SK-N-SH treated with all-trans-retinoic acid at 6 μM for 48 hours (cell line): ENCODE results near the gene FANCI.

Source experiments
- ATAC-seq: fragments of 200-7000 bp; cut with Tn5 transposase; 3 replicates; pipeline ENCODE4 v1.9.1; 2020; ENCODE audit warnings: mild to moderate bottlenecking, moderate library complexity
- ARNTL ChIP-seq: fragments of 450-650 bp; formaldehyde crosslinking; IDR thresholded peaks from 2 replicates; pipeline ENCODE4 v1.5.0; 2020; ENCODE audit warnings: low read depth, mild to moderate bottlenecking, moderate library complexity, borderline replicate concordance
- CREB5 ChIP-seq: fragments of 250-450 bp; sonication (Bioruptor Pico); IDR thresholded peaks from 2 replicates; pipeline ENCODE4 v1.5.1; 2020; ENCODE audit warnings: low read depth, mild to moderate bottlenecking, moderate library complexity
- CSDC2 ChIP-seq: fragments of 250-450 bp; sonication (Bioruptor Pico); IDR thresholded peaks from 2 replicates; pipeline ENCODE4 v1.5.0; 2020; ENCODE audit warnings: mild to moderate bottlenecking, moderate library complexity
- CSRNP3 ChIP-seq: fragments of 250-450 bp; sonication (Bioruptor Pico); IDR thresholded peaks from 2 replicates; pipeline ENCODE4 v1.5.1; 2021; ENCODE audit warnings: mild to moderate bottlenecking, moderate library complexity
- ESRRG ChIP-seq: fragments of 250-450 bp; sonication (Bioruptor Pico); IDR thresholded peaks from 2 replicates; pipeline ENCODE4 v1.6.1; 2021; ENCODE audit warnings: mild to moderate bottlenecking
- GLIS3 ChIP-seq: fragments of 250-450 bp; sonication (Bioruptor Pico); IDR thresholded peaks from 2 replicates; pipeline ENCODE4 v1.5.0; 2020; ENCODE audit warnings: mild to moderate bottlenecking, moderate library complexity
- ISL1 ChIP-seq: fragments of 250-450 bp; sonication (Bioruptor Pico); IDR thresholded peaks from 2 replicates; pipeline ENCODE4 v2.1.2; 2022; ENCODE audit warnings: mild to moderate bottlenecking, moderate library complexity
- POU6F1 ChIP-seq: fragments of 250-450 bp; sonication (Bioruptor Pico); IDR thresholded peaks from 2 replicates; pipeline ENCODE4 v1.8.0; 2021; ENCODE audit warnings: low read depth, mild to moderate bottlenecking, moderate library complexity, borderline replicate concordance
- PPARA ChIP-seq: fragments of 250-450 bp; sonication (Bioruptor Pico); IDR thresholded peaks from 2 replicates; pipeline ENCODE4 v1.5.0; 2020; ENCODE audit warnings: mild to moderate bottlenecking, borderline replicate concordance
- RARB ChIP-seq: fragments of 250-450 bp; sonication (Bioruptor Pico); IDR thresholded peaks from 2 replicates; pipeline ENCODE4 v1.8.0; 2021; ENCODE audit warnings: mild to moderate bottlenecking, moderate library complexity
- SNAI2 ChIP-seq: fragments of 250-450 bp; sonication (Bioruptor Pico); IDR thresholded peaks from 2 replicates; pipeline ENCODE4 v1.5.0; 2020; ENCODE audit warnings: mild to moderate bottlenecking, moderate library complexity
- TCF4 ChIP-seq: fragments of 250-450 bp; sonication (Bioruptor Pico); IDR thresholded peaks from 2 replicates; pipeline ENCODE4 v1.8.0; 2021; ENCODE audit warnings: mild to moderate bottlenecking, moderate library complexity, borderline replicate concordance
- TOX ChIP-seq: fragments of 250-450 bp; sonication (Bioruptor Pico); IDR thresholded peaks from 2 replicates; pipeline ENCODE4 v1.8.0; 2021; ENCODE audit warnings: mild to moderate bottlenecking, moderate library complexity, borderline replicate concordance
- TSHZ2 ChIP-seq: fragments of 250-450 bp; sonication (Bioruptor Pico); IDR thresholded peaks from 2 replicates; pipeline ENCODE4 v1.5.0; 2020; ENCODE audit warnings: mild to moderate bottlenecking, moderate library complexity
- ZC3H10 ChIP-seq: fragments of 250-450 bp; sonication (Bioruptor Pico); IDR thresholded peaks from 2 replicates; pipeline ENCODE4 v1.5.1; 2021; ENCODE audit warnings: mild to moderate bottlenecking, moderate library complexity
- ZFP30 ChIP-seq: fragments of 450-650 bp; formaldehyde crosslinking; IDR thresholded peaks from 2 replicates; pipeline ENCODE4 v1.5.0; 2022; ENCODE audit warnings: mild to moderate bottlenecking, moderate library complexity
- ZNF565 ChIP-seq: fragments of 450-650 bp; formaldehyde crosslinking; conservative IDR thresholded peaks from 2 replicates; pipeline ENCODE4 v1.5.0; 2020; ENCODE audit warnings: low read depth, mild to moderate bottlenecking, moderate library complexity
- ZNF70 ChIP-seq: fragments of 450-650 bp; formaldehyde crosslinking; IDR thresholded peaks from 2 replicates; pipeline ENCODE4 v1.5.0; 2020; ENCODE audit warnings: mild to moderate bottlenecking, moderate library complexity
- ZNF8 ChIP-seq: fragments of 450-650 bp; formaldehyde crosslinking; IDR thresholded peaks from 2 replicates; pipeline ENCODE4 v1.5.0; 2020; ENCODE audit warnings: mild to moderate bottlenecking, moderate library complexity

Gene FANCI

GRCh38 chr15:89307791-89308190 is 64.0 kb downstream of the FANCI start:
- ATAC-seq, result peak; percentile 64

GRCh38 chr15:89308236-89308635 is 64.5 kb downstream of the FANCI start:
- no peak for ATAC-seq
- TF ChIP-seq ESRRG (CRISPR knock-in tag), result no peak
- no peak for TF ChIP-seq ZNF8 (CRISPR knock-in tag)
- TF ChIP-seq TOX (CRISPR knock-in tag), result no peak
- TF ChIP-seq POU6F1 (CRISPR knock-in tag), result no peak
- no peak for TF ChIP-seq ARNTL (CRISPR knock-in tag)
- no peak for TF ChIP-seq CREB5 (CRISPR knock-in tag)
- no peak for TF ChIP-seq ZC3H10 (CRISPR knock-in tag)
- TF ChIP-seq CSDC2 (CRISPR knock-in tag), result no peak
- TF ChIP-seq TCF4 (CRISPR knock-in tag), result no peak
- no peak for TF ChIP-seq TSHZ2
- TF ChIP-seq GLIS3, result no peak
- no peak for TF ChIP-seq ZFP30 (CRISPR knock-in tag)
- no peak for TF ChIP-seq RARB (CRISPR knock-in tag)
- TF ChIP-seq ZNF70, result no peak
- no peak for TF ChIP-seq PPARA

More at GRCh38 chr15:89307791-89308190, 64.0 kb downstream of the FANCI start:
- TF ChIP-seq ZNF565, result no peak
- TF ChIP-seq GLIS3, result no peak
- no peak for TF ChIP-seq CSDC2 (CRISPR knock-in tag)
- TF ChIP-seq TSHZ2, result no peak
- TF ChIP-seq SNAI2, result no peak
- no peak for TF ChIP-seq TCF4 (CRISPR knock-in tag)
- no peak for TF ChIP-seq TOX (CRISPR knock-in tag)
- no peak for TF ChIP-seq CREB5 (CRISPR knock-in tag)
- TF ChIP-seq ZNF8 (CRISPR knock-in tag), result no peak
- no peak for TF ChIP-seq ESRRG (CRISPR knock-in tag)
- no peak for TF ChIP-seq ZNF70
- TF ChIP-seq ISL1 (CRISPR knock-in tag), result no peak
- TF ChIP-seq CSRNP3 (CRISPR knock-in tag), result no peak
- TF ChIP-seq RARB (CRISPR knock-in tag), result no peak
- no peak for TF ChIP-seq ZFP30 (CRISPR knock-in tag)
